GM23338 (cell line): ENCODE measurements around the gene TANGO2.

Experiments
- CREB1 ChIP-seq: fragments of 250-450 bp; sonication (Bioruptor Pico); IDR thresholded peaks from 2 replicates; pipeline ENCODE4 v1.5.0; 2020; ENCODE audit warnings: low read depth, mild to moderate bottlenecking, moderate library complexity
- CTCF ChIP-seq, 2 experiments: fragments of 200-600 bp in 1 of 2; sonication (generic) in 1 of 2; conservative IDR thresholded peaks; 2 replicates each; pipeline versions ENCODE4 v1.5.1 to v1.6.1; 2016 to 2017; ENCODE audit warnings: antibody characterized with exemption in 2 of 2, low read depth in 2 of 2, mild to moderate bottlenecking in 2 of 2, moderate library complexity in 1 of 2
- EZH2 ChIP-seq: fragments of 200-600 bp; sonication (generic); IDR thresholded peaks from one replicate; pipeline ENCODE4 v1.8.0; 2017; ENCODE audit warnings: antibody characterized with exemption, mild to moderate bottlenecking, low read depth; ENCODE audit not compliant: unreplicated experiment
- EZH2phosphoT487 ChIP-seq: fragments of 200-600 bp; sonication (generic); IDR thresholded peaks from one replicate; pipeline ENCODE4 v1.8.1; 2018; ENCODE audit warnings: antibody characterized with exemption; ENCODE audit not compliant: unreplicated experiment
- JUNB ChIP-seq: IDR thresholded peaks from one replicate; pipeline ENCODE4 v1.6.1; 2016; ENCODE audit warnings: antibody characterized with exemption; ENCODE audit not compliant: unreplicated experiment
- POLR2AphosphoS5 ChIP-seq: IDR thresholded peaks from 2 replicates; pipeline ENCODE4 v1.6.1; 2016; ENCODE audit warnings: antibody characterized with exemption, low read depth
- TF ChIP-seq, protein P1 (sequence below): IDR thresholded peaks from one replicate; pipeline ENCODE4 v1.6.1; 2018; ENCODE audit warnings: antibody characterized with exemption; ENCODE audit not compliant: unreplicated experiment
- TF ChIP-seq, protein P2 (sequence below): IDR thresholded peaks from 2 replicates; pipeline ENCODE4 v1.6.1; 2016; ENCODE audit warnings: antibody characterized with exemption

- TF ChIP-seq POLR2AphosphoS5 (no peak), JUNB (no peak), CTCF (conservative IDR thresholded peaks at IDR 0.05; ENCODE audit: low read depth in 2 of 2) (no peak), EZH2phosphoT487 (no peak), CREB1 (CRISPR knock-in tag) (no peak), EZH2 (no peak)
- TF ChIP-seq, protein P1, sequence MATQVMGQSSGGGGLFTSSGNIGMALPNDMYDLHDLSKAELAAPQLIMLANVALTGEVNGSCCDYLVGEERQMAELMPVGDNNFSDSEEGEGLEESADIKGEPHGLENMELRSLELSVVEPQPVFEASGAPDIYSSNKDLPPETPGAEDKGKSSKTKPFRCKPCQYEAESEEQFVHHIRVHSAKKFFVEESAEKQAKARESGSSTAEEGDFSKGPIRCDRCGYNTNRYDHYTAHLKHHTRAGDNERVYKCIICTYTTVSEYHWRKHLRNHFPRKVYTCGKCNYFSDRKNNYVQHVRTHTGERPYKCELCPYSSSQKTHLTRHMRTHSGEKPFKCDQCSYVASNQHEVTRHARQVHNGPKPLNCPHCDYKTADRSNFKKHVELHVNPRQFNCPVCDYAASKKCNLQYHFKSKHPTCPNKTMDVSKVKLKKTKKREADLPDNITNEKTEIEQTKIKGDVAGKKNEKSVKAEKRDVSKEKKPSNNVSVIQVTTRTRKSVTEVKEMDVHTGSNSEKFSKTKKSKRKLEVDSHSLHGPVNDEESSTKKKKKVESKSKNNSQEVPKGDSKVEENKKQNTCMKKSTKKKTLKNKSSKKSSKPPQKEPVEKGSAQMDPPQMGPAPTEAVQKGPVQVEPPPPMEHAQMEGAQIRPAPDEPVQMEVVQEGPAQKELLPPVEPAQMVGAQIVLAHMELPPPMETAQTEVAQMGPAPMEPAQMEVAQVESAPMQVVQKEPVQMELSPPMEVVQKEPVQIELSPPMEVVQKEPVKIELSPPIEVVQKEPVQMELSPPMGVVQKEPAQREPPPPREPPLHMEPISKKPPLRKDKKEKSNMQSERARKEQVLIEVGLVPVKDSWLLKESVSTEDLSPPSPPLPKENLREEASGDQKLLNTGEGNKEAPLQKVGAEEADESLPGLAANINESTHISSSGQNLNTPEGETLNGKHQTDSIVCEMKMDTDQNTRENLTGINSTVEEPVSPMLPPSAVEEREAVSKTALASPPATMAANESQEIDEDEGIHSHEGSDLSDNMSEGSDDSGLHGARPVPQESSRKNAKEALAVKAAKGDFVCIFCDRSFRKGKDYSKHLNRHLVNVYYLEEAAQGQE: no peak
- TF ChIP-seq, protein P2, sequence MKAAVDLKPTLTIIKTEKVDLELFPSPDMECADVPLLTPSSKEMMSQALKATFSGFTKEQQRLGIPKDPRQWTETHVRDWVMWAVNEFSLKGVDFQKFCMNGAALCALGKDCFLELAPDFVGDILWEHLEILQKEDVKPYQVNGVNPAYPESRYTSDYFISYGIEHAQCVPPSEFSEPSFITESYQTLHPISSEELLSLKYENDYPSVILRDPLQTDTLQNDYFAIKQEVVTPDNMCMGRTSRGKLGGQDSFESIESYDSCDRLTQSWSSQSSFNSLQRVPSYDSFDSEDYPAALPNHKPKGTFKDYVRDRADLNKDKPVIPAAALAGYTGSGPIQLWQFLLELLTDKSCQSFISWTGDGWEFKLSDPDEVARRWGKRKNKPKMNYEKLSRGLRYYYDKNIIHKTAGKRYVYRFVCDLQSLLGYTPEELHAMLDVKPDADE: no peak
These were observed 23.7 kb downstream of the TANGO2 start for GRCh38 chr22:20044495-20045151.
